Skeletal muscle satellite cell (primary cell): ENCODE measurements around the gene GRK4.

Experiments used
- H3K27me3 ChIP-seq: 2 replicates; pipeline ENCODE4 v1.7.0; 2013; ENCODE audit warnings: low read length; ENCODE audit not compliant: control insufficient read depth, insufficient read depth
- H3K36me3 ChIP-seq: 2 replicates; pipeline ENCODE4 v1.7.0; 2013; ENCODE audit warnings: mild to moderate bottlenecking, control low read depth, low read length; ENCODE audit not compliant: insufficient read depth
- H3K4me1 ChIP-seq: 2 replicates; pipeline ENCODE4 v1.7.0; 2013; ENCODE audit warnings: low read length; ENCODE audit not compliant: control insufficient read depth, insufficient read depth
- H3K4me2 ChIP-seq: 2 replicates; pipeline ENCODE4 v1.7.0; 2013; ENCODE audit warnings: mild to moderate bottlenecking, low read length
- H3K4me3 ChIP-seq: 2 replicates; pipeline ENCODE4 v1.7.0; 2013; ENCODE audit warnings: low read length
- H3K9ac ChIP-seq: 2 replicates; pipeline ENCODE4 v1.7.0; 2013; ENCODE audit warnings: mild to moderate bottlenecking, low read depth, low read length, moderate library complexity
- H3K9me3 ChIP-seq: replicated peaks from 2 replicates; pipeline ENCODE4 v1.7.0; 2013; ENCODE audit warnings: mild to moderate bottlenecking, control low read depth, low read length

The GRK4 gene

DNA sequence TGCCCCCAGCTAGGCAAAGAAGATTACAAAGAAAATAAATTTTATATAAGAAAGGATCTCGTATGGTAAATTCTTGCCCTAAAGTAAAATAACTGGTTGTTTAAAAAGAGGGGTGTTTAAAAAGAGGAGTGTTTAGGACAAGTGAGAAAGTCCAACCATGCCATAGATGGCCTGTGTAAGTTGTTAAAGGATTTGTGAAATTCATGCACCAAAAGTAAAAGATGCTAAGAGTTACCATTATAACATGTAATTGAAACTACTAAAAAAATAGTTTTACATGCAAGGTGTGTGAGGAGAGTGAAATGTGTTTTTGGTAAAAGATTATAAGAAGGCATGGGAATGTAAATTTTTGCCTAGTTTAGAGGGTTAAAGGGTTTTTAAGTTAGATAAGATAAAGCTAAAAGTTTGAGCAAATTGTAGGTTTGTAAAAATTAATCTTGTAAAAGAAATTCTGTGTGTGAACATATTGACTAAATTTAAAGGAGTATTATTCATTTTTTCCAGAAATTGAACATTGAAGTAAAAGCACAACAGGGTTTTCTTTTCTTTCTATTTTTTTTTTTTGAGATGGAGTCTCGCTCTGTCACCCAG, 90.9 kb downstream of the GRK4 start:
- H3K4me3 ChIP-seq = no peak overlapping the region
- H3K9ac ChIP-seq = no peak overlapping the region
- no peak overlapping the region for H3K4me2 ChIP-seq
- H3K36me3 ChIP-seq = no peaks in the 10 kb centered on the region
- no peaks in the 10 kb centered on the region for H3K4me1 ChIP-seq
- H3K27me3 ChIP-seq = peaks cover 23% of the 10 kb centered on the region
- no peaks in the 10 kb centered on the region for H3K9me3 ChIP-seq

DNA sequence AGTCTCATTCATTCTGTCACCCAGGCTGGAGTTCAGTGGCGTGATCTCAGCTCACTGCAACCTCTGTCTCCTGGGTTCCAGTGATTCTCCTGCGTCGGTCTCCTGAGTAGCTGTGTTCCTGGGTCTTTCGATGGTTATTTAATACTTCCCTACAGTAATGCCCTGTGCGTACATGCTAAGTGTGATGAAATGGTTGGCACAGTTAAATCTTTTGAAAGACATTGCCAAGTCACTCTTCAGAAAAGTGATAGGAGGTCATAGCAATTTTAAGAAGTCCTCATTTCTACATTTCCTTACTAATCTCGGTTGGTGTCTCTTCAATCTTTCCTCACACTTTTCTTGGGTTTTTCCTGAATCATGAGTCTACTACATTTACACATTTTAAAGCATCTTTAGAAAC, 96.6 kb downstream of the GRK4 start:
- peaks cover 14% of the 10 kb centered on the region for H3K27me3 ChIP-seq
- no peaks in the 10 kb centered on the region for H3K9me3 ChIP-seq
- no peak overlapping the region for H3K4me3 ChIP-seq
- H3K4me1 ChIP-seq = no peaks in the 10 kb centered on the region
- no peak overlapping the region for H3K4me2 ChIP-seq
- H3K36me3 ChIP-seq = no peaks in the 10 kb centered on the region
- H3K9ac ChIP-seq = no peak overlapping the region

DNA sequence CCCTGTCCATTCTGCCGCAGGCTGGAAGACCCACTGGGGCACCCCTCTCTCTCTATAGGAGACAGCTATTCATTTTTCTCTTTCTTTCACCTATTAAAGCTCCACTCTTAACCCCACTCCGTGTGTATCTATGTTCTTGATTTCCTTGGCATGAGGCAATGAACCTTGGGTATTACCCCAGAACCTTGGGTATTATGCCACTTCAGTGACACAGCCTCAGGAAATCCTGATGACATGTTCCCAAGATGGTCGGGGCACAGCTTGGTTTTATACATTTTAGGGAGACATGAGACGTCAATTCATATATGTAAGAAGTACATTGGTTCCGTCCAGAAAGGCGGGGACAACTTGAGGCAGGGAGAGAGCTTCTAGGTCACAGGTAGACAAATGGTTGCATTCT, 97.6 kb downstream of the GRK4 start:
- no peak overlapping the region for H3K4me3 ChIP-seq
- peaks cover 14% of the 10 kb centered on the region for H3K27me3 ChIP-seq
- no peaks in the 10 kb centered on the region for H3K4me1 ChIP-seq
- H3K9ac ChIP-seq = no peak overlapping the region
- H3K4me2 ChIP-seq = no peak overlapping the region
- no peaks in the 10 kb centered on the region for H3K9me3 ChIP-seq
- no peaks in the 10 kb centered on the region for H3K36me3 ChIP-seq

DNA sequence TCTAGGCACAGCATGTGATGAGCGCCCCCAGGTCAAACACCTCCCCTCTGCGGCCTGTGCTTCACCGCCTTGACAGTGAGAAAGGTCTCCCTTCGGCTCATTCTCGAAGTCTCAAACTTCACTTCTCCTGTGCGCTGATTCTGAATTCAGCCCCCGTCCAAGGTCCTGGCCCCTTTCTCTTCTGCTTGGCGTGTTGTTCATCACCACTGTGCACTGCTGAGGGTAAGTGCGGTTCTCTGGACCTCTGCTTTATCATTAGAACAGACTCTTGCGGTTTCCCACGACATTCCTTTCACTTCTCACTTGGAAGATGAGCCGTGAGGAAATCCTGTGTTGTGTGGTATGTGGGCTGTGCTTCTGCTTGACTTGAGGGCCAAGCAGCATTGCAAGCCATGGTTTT, 99.1 kb downstream of the GRK4 start:
- Histone ChIP-seq H3K4me1 (no peaks in the 10 kb centered on the region), H3K9ac (no peak overlapping the region), H3K4me3 (no peak overlapping the region), H3K27me3 (peaks cover 19% of the 10 kb centered on the region), H3K9me3 (no peaks in the 10 kb centered on the region), H3K4me2 (no peak overlapping the region), H3K36me3 (no peaks in the 10 kb centered on the region)

DNA sequence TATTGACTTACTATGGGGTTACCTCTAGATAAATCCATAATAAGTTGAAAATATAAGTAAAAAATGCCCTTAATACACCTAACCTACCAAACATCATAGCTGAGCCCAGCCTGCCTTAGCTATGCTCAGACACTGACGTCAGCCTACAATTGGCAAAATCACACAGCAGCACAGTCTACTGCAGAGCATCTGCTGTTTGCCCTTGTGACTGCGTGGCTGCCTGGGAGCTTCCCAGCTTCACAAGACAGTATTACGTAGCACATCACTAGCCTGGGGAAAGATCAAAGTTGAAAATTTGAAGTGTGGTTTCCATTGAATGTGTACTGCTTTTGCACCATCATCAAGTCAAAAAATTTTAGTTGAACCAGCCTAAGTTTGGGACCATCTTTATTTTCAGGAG, 102.2 kb downstream of the GRK4 start:
- H3K4me3 ChIP-seq = no peak overlapping the region
- no peak overlapping the region for H3K9ac ChIP-seq
- H3K4me2 ChIP-seq = no peak overlapping the region
- H3K9me3 ChIP-seq = no peaks in the 10 kb centered on the region
- H3K36me3 ChIP-seq = no peaks in the 10 kb centered on the region
- peaks cover 15% of the 10 kb centered on the region for H3K27me3 ChIP-seq
- H3K4me1 ChIP-seq = no peaks in the 10 kb centered on the region

DNA sequence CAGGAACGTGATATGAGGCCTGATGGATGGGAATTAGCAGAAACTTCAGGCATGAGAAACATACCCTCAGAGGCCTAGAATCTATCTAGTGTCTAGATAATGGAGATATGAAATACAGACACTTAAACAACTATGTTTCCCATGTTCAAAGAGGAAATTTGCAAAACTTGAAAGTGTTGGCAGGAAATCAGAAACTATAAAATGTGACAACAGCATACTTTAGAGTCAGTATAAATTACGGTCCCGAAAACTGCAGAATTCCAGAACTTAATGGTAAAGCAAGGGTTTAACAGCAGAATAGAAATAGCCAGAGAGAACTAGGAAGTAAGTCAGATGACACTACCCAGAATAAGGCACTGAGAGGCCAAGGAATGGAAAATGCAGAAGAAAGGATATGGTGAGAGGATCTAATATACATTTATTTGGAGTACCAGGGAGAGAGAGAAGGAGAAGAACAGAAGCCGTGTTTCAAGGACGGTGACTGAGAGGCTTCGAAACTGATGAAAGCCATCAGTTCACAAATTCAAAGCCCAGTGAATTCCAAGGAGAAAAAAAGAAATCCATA, 103.5 kb downstream of the GRK4 start:
- H3K36me3 ChIP-seq = no peaks in the 10 kb centered on the region
- H3K9ac ChIP-seq = no peak overlapping the region
- H3K27me3 ChIP-seq = peaks cover 10% of the 10 kb centered on the region
- no peaks in the 10 kb centered on the region for H3K9me3 ChIP-seq
- H3K4me3 ChIP-seq = no peak overlapping the region
- H3K4me2 ChIP-seq = no peak overlapping the region
- H3K4me1 ChIP-seq = peaks cover 6% of the 10 kb centered on the region

DNA sequence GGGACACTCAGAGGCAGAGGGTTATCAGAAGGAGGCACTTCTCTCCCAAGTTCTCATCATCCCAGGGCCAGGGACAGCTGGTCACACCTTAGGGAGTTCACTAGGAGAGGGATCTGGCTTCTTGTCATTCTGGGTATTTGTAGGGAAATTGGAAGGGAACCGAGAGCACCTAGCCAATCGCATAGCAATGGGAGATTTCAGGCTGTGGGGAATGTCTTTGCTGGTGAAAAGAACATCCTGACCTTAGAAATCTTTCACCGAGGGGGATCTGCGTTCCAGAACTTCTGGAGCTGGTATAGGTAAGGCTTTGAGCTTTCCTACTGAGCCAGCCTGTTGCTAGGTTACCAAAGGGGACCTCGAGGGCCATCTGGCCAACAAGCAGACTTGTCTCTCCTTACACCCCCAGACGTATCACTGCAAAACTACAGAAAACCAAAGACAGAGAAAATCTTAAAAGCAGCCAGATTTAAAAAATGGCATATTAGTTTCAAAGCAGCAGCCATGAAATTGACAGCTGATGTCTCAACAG, 104.2 kb downstream of the GRK4 start:
- Histone ChIP-seq H3K9ac (no peak overlapping the region), H3K27me3 (peaks cover 10% of the 10 kb centered on the region), H3K9me3 (no peaks in the 10 kb centered on the region), H3K4me2 (no peak overlapping the region), H3K4me3 (no peak overlapping the region), H3K36me3 (no peaks in the 10 kb centered on the region), H3K4me1 (peaks cover 6% of the 10 kb centered on the region)

DNA sequence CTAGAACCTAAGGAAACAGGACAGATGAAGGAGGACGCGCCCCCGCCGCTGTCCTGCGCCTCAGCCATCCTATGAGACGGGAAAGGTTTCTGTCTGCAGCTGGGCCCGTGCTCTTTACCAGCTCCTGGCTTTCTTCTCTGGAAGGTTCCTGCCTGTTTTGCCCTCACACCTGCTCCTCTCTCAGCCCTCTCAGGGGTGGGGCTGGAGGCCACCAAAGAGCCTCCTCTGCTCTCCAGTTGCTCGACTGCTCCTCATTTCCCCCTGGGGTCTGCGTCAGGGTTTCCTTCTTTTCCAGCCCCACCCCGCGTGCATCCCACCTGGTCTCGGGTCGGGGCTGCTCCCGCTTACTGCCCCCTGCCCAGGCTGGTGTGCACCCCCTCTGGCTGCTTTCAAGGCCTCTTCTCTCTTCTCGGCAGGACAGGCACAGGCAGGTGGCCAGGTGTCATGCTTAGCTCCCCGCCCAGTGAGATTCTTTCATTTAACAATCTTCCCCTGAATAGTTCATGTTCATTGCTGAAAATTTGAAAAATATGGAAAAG, 106.4 kb downstream of the GRK4 start:
- H3K27me3 ChIP-seq = peaks cover 6% of the 10 kb centered on the region
- no peak overlapping the region for H3K4me2 ChIP-seq
- no peak overlapping the region for H3K4me3 ChIP-seq
- H3K9ac ChIP-seq = no peak overlapping the region
- H3K9me3 ChIP-seq = no peaks in the 10 kb centered on the region
- peaks cover 6% of the 10 kb centered on the region for H3K4me1 ChIP-seq
- H3K36me3 ChIP-seq = no peaks in the 10 kb centered on the region

DNA sequence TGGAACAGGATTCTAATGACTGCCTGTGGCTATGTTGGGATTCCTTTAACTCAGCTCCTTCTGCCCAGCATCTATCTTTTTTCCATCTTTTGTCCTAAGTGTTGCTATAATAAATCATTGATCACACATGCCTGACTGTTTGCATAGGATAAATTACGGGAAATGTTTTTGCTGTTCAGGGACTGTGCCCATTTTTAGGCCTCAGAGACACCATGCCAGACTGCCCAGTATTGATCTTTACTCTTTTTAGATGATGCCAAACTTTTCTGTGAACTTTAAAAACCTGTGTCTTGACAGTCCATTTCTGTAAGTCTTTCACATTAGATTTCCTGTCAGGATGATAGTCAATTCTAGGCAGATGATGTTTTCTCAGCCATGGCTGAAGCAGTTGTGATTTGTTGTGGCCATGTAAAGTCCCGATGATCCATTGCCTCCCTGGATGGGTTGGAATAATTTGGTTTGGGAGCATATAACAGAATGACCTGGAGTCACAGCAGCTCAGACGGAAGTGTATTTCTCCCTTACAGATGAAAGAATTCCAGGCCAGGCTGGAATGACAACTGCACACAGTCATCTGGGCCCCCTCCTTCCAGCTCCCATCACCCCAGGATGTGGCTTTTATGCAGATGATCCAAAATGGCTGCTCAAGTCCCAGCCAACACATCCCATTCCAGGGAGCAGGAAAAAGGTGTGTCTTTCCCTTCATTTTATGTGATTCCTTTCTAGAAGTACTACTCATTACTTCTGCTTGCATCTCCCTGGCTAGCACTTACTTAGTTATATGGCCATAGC, 107.5 kb downstream of the GRK4 start:
- Histone ChIP-seq H3K27me3 (peaks cover 6% of the 10 kb centered on the region), H3K4me3 (no peak overlapping the region), H3K4me2 (no peak overlapping the region), H3K36me3 (no peaks in the 10 kb centered on the region), H3K4me1 (peaks cover 8% of the 10 kb centered on the region), H3K9ac (no peak overlapping the region), H3K9me3 (no peaks in the 10 kb centered on the region)

DNA sequence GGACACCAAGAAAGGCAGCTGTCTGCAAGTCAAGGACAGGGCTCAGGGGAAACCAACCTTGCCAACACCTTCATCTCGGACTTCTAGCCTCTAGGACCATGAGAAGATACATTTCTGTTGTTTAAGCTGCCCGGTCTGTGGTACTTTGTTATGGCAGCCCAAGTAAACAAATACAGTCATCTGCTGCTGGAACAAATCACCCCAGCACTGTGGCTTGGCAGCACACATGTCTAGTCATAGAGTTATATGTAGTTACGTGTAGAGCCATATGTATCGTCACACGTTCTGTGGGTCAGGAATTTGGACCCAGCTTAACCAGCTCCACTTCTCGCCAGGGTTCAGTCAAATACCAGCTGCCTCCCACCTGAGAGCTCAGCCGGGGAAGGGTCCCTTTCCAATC, 108.4 kb downstream of the GRK4 start:
- Histone ChIP-seq H3K27me3 (peaks cover 3% of the 10 kb centered on the region), H3K9ac (no peak overlapping the region), H3K4me1 (peaks cover 16% of the 10 kb centered on the region), H3K36me3 (no peaks in the 10 kb centered on the region), H3K4me2 (no peak overlapping the region), H3K9me3 (no peaks in the 10 kb centered on the region), H3K4me3 (no peak overlapping the region)

DNA sequence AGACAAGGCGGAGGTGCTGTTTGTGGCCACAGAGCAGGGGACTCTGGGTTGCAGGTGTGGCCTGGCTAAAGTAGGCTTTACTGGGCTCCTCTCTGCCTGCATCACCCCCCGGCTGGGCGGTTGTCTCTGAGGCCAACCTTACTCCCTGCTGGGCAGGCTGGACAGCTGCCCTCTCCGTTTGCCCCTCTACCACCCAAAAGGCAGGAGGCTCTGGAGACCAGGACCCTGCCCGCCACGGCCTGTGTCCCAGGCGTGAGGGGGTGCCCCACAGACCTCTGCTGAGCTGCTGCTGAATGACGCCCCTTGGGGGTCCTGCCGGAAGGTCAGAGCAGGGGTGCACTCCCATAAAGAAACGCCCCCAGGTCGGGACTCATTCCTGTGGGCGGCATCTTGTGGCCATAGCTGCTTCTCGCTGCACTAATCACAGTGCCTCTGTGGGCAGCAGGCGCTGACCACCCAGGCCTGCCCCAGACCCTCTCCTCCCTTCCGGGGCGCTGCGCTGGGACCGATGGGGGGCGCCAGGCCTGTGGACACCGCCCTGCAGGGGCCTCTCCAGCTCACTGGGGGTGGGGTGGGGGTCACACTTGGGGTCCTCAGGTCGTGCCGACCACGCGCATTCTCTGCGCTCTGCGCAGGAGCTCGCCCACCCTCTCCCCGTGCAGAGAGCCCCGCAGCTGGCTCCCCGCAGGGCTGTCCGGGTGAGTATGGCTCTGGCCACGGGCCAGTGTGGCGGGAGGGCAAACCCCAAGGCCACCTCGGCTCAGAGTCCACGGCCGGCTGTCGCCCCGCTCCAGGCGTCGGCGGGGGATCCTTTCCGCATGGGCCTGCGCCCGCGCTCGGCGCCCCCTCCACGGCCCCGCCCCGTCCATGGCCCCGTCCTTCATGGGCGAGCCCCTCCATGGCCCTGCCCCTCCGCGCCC, 110.0 kb downstream of the GRK4 start:
- Histone ChIP-seq H3K4me2 (peak overlapping the region; percentile 96), H3K4me1 (peaks cover 16% of the 10 kb centered on the region), H3K9ac (peak overlapping the region; percentile 60), H3K27me3 (no peaks in the 10 kb centered on the region), H3K4me3 (peak overlapping the region; percentile 78), H3K36me3 (no peaks in the 10 kb centered on the region), H3K9me3 (no peaks in the 10 kb centered on the region)
